Bronchial epithelial cell (primary cell): ENCODE data around the gene DNAJC25. TPM values are rescaled to one million over a fixed set of nuclear protein-coding genes. Genes with fewer than 3 reads are reported as not detected.
A peak's percentile ranks its signal among the peaks of the same experiment; 100 is the strongest.

Experiments
- DNase-seq: peaks from one replicate; pipeline ENCODE4 v3.0.0-alpha.2; 2010; ENCODE audit warnings: low read depth
- FAIRE-seq: peaks from 2 replicates; lab custom pipeline; 2011; peaks lifted over from hg19 to GRCh38; lab: Jason Lieb, UNC
- H3K27me3 ChIP-seq: 2 replicates; pipeline ENCODE4 v1.5.1; 2011; ENCODE audit warnings: low read length; ENCODE audit not compliant: control insufficient read depth, insufficient read depth
- H3K36me3 ChIP-seq: 2 replicates; pipeline ENCODE4 v1.5.1; 2011; ENCODE audit warnings: low read length; ENCODE audit not compliant: control insufficient read depth, insufficient read depth
- H3K4me3 ChIP-seq: 2 replicates; pipeline ENCODE4 v1.5.1; 2011; ENCODE audit warnings: mild to moderate bottlenecking, low read depth, low read length, control low read depth
- CTCF ChIP-seq: IDR thresholded peaks from 2 replicates; pipeline ENCODE4 v1.5.1; 2011; ENCODE audit warnings: mild to moderate bottlenecking, moderate library complexity, low read length, control low read depth, inconsistent platforms; ENCODE audit not compliant: insufficient read depth, severe bottlenecking
- total RNA-seq: library from RNA; depleted of rRNA; stranded (reverse); fragments of >200 nt; gene quantifications from 2 replicates; pipeline ENCODE4 v1.2.1, GENCODE V29; 2014

The DNAJC25 gene
- total RNA-seq, result 5.5 and 7.1 TPM in 2 replicates

GRCh38 chr9:111631214-111631971 lies at the start of gene DNAJC25:
DNAJC25 (plus strand) TSS chr9:111631334; CDS start chr9:111631408, 74 bp downstream.
- peak; percentile 97 for DNase-seq
- H3K4me3 ChIP-seq, result peak within 1 kb of the TSS; percentile 94
- TF ChIP-seq CTCF, result no peak
- no peak for FAIRE-seq
- no peaks in the 10 kb centered on the region for H3K36me3 ChIP-seq
- no peaks in the 10 kb centered on the region for H3K27me3 ChIP-seq

- Histone ChIP-seq H3K27me3 (no peaks in the 10 kb centered on the region), H3K36me3 (peaks cover 30% of the 10 kb centered on the region), H3K4me3 (no peak overlapping the region)
- FAIRE-seq, result no peak
- peak; percentile 70 for DNase-seq
- no peak for TF ChIP-seq CTCF
Measured at GRCh38 chr9:111582888-111583287, 48.2 kb upstream of the DNAJC25 start.

- FAIRE-seq (no peak), DNase-seq (no peak)
- TF ChIP-seq CTCF, result no peak
- Histone ChIP-seq H3K27me3 (no peaks in the 10 kb centered on the region), H3K4me3 (no peak overlapping the region), H3K36me3 (peaks cover 21% of the 10 kb centered on the region)
Measured at GRCh38 chr9:111586378-111586777, 44.8 kb upstream of the DNAJC25 start.

GRCh38 chr9:111588846-111589245 lies 42.3 kb upstream of the DNAJC25 start:
- no peak for FAIRE-seq
- Histone ChIP-seq H3K27me3 (no peaks in the 10 kb centered on the region), H3K4me3 (no peak overlapping the region), H3K36me3 (peaks cover 19% of the 10 kb centered on the region)
- DNase-seq, result no peak
- no peak for TF ChIP-seq CTCF

- Histone ChIP-seq H3K4me3 (peak overlapping the region; percentile 72), H3K36me3 (peaks cover 19% of the 10 kb centered on the region), H3K27me3 (no peaks in the 10 kb centered on the region)
- DNase-seq (peak; percentile 73), FAIRE-seq (no peak)
- peak; percentile 79 for TF ChIP-seq CTCF
Measured at GRCh38 chr9:111597852-111598732, 33.0 kb upstream of the DNAJC25 start.
